ENCODE results near the gene KRT2.

KRT2 gene

DNA sequence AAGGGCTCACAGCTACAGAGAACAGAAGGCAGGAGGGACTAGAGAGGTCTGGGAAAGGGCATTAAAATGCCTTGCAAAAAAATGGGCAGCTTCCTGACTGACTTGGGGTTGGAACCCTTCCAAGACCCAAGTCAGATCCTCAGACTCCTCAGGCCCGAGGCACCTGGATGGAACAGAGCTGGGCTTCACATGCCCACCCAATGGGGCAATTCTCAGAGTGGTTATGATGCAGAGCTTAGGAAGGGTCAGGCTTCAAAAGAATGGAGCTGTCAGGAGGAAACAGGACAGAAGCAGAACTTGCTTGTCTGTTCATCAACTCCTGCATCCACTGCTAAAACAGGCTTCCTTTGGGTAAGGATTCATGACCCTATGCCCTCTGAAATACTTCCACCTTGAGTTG, 37.9 kb upstream of the KRT2 start:
- no peaks in the 10 kb centered on the region for H3K9me3 ChIP-seq (ENCODE audit: insufficient read depth, low read length)
- H3K9ac ChIP-seq (ENCODE audit: insufficient read length, low read depth) = no peak overlapping the region
- peaks cover 4% of the 10 kb centered on the region for H3K4me1 ChIP-seq (ENCODE audit: insufficient read depth, insufficient read length)
- no peak overlapping the region for H3K4me3 ChIP-seq (ENCODE audit: insufficient read length, low read depth)
- H3K36me3 ChIP-seq (ENCODE audit: insufficient read depth, insufficient read length, low read length) = no peaks in the 10 kb centered on the region
- peaks cover 58% of the 10 kb centered on the region for H3K27me3 ChIP-seq (ENCODE audit: insufficient read depth, insufficient read length)
- DNase-seq (ENCODE audit: low read depth, low spot score) = no peak
- no peak for TF ChIP-seq ZNF274 (IDR thresholded peaks at IDR 0.05; ENCODE audit: low read depth, low read length)
- no peak for TF ChIP-seq YY1 (IDR thresholded peaks at IDR 0.05; ENCODE audit: insufficient read depth, insufficient read length)
- TF ChIP-seq SUZ12 (IDR thresholded peaks at IDR 0.05; ENCODE audit: extremely low read depth, insufficient read depth, insufficient read length) = no peak

DNA sequence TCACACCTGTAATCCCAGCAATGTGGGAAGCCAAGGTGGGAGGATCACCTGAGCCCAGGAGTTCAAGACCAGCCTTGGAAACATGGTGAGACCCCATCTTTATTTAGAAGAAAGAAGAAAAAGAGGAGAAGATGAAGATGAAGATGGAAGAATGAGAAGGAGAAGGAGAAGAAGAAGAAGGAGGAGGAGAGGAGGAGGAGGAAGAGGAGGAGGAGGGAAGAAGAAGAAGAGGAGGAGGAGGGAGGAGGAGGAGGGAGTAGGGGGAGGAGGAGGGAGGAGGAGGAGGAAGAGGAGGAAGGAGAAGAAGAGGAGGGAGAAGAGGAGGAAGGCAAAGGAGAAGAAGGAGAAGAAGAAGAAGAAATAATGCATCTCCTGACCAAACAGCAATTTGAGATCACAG, 37.2 kb upstream of the KRT2 start:
- peaks cover 58% of the 10 kb centered on the region for H3K27me3 ChIP-seq (ENCODE audit: insufficient read depth, insufficient read length)
- H3K36me3 ChIP-seq (ENCODE audit: insufficient read depth, insufficient read length, low read length) = no peaks in the 10 kb centered on the region
- no peak for TF ChIP-seq ZNF274 (IDR thresholded peaks at IDR 0.05; ENCODE audit: low read depth, low read length)
- TF ChIP-seq SUZ12 (IDR thresholded peaks at IDR 0.05; ENCODE audit: extremely low read depth, insufficient read depth, insufficient read length) = no peak
- TF ChIP-seq YY1 (IDR thresholded peaks at IDR 0.05; ENCODE audit: insufficient read depth, insufficient read length) = no peak
- H3K4me1 ChIP-seq (ENCODE audit: insufficient read depth, insufficient read length) = peaks cover 4% of the 10 kb centered on the region
- no peak for DNase-seq (ENCODE audit: low read depth, low spot score)
- H3K9me3 ChIP-seq (ENCODE audit: insufficient read depth, low read length) = no peaks in the 10 kb centered on the region
- H3K9ac ChIP-seq (ENCODE audit: insufficient read length, low read depth) = no peak overlapping the region
- no peak overlapping the region for H3K4me3 ChIP-seq (ENCODE audit: insufficient read length, low read depth)

DNA sequence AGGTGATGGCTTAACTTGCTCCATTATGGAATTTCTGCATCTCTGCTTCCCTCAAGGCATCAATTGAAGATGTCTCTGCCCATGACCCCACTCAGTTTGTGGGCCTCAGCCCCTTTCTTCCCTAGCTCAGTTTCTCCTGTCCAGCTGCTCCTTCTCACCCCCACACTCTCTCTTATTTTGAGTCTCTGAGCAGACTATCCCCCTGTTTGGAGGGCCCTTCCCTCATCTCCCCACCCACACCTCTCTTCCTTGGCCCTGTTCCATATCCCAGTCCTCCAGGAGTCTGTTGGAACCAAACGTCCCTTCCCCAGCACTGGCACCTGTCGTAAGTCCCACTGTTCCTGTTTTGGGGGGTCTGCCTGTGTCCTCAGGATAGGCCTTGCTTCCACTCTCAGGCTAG, 36.5 kb upstream of the KRT2 start:
- DNase-seq (ENCODE audit: low read depth, low spot score) = no peak
- H3K4me3 ChIP-seq (ENCODE audit: insufficient read length, low read depth) = no peak overlapping the region
- no peaks in the 10 kb centered on the region for H3K9me3 ChIP-seq (ENCODE audit: insufficient read depth, low read length)
- H3K27me3 ChIP-seq (ENCODE audit: insufficient read depth, insufficient read length) = peaks cover 61% of the 10 kb centered on the region
- H3K9ac ChIP-seq (ENCODE audit: insufficient read length, low read depth) = no peak overlapping the region
- no peaks in the 10 kb centered on the region for H3K36me3 ChIP-seq (ENCODE audit: insufficient read depth, insufficient read length, low read length)
- H3K4me1 ChIP-seq (ENCODE audit: insufficient read depth, insufficient read length) = peaks cover 4% of the 10 kb centered on the region
- TF ChIP-seq SUZ12 (IDR thresholded peaks at IDR 0.05; ENCODE audit: extremely low read depth, insufficient read depth, insufficient read length) (no peak), ZNF274 (IDR thresholded peaks at IDR 0.05; ENCODE audit: low read depth, low read length) (no peak), YY1 (IDR thresholded peaks at IDR 0.05; ENCODE audit: insufficient read depth, insufficient read length) (no peak)

DNA sequence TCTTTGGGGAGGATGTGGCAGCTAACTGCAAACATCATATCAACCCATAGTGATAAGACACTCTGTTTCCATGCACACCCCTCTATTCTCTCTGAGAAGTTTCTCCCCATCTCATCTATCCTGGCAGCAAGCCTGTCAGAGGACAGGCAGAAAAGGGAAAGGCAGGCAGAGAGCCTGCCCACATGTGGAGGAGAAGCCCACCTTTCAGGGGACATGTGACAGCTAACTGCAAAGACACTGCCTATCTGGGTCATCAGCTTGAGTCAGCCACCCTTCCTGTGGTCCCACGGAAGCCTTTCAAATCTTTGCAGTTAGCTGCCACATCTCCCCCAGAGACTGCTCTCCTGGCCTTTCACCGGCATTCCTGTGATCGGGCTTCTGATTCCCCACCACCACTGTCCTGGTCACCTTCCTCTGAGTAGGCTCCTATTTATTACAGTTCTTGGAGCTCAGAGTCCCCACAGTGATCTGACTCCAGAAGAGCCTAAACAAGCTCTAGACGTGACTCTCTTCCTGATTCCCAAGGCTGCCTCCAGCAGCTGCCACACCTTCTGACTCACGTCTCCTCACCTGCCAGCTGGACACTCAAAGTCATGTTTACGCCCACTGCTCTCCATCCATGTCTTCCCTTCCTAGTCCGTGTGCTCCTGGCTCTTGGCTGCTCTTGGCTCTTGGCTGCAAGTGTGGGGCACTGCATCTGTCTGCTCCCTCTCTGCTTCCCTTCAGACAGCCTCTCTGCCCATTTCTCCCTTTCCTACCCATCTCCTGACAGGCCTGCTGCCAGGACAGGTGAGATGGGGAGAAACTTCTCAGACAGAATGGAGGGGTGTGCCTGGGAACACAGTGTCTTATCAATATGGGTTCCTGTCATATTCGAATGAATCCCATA, 35.7 kb upstream of the KRT2 start:
- no peak for DNase-seq (ENCODE audit: low read depth, low spot score)
- no peaks in the 10 kb centered on the region for H3K36me3 ChIP-seq (ENCODE audit: insufficient read depth, insufficient read length, low read length)
- H3K9me3 ChIP-seq (ENCODE audit: insufficient read depth, low read length) = no peaks in the 10 kb centered on the region
- peaks cover 54% of the 10 kb centered on the region for H3K27me3 ChIP-seq (ENCODE audit: insufficient read depth, insufficient read length)
- peaks cover 4% of the 10 kb centered on the region for H3K4me1 ChIP-seq (ENCODE audit: insufficient read depth, insufficient read length)
- no peak overlapping the region for H3K4me3 ChIP-seq (ENCODE audit: insufficient read length, low read depth)
- H3K9ac ChIP-seq (ENCODE audit: insufficient read length, low read depth) = no peak overlapping the region
- TF ChIP-seq SUZ12 (IDR thresholded peaks at IDR 0.05; ENCODE audit: extremely low read depth, insufficient read depth, insufficient read length) (no peak), YY1 (IDR thresholded peaks at IDR 0.05; ENCODE audit: insufficient read depth, insufficient read length) (no peak), ZNF274 (IDR thresholded peaks at IDR 0.05; ENCODE audit: low read depth, low read length) (no peak)

DNA sequence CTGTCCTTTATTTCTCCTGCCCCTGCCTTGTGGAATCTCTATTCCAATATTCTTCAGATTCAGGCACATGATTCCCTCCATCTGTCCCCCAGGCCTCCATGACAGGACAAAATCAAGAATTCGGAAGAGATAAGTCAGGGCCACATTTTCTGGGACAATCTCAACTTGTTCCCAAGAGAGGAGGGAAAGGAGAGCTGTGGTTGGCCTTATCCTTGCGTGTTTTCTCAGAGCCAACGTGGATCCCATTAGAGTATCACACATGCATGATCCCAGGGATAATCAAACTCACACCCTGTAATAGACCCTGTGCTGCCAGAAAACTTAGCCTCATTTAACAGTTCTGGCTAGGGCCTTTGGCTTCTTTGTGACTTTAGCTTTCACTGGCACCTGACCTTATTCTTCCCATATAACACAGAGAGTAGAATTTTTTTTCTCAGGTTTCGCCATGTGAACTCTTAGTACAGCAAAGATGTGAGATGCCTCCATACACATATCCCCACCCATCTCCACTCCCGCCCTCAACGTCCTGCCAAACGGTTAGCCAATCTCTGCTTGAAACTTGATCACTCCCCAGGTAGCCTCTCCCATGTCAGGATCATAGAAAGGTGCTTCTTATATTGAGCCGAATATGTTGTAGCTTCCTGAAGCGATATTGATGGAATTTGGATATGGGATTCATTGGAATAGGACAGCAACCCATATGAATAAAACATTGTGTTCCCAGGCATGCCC, 34.9 kb upstream of the KRT2 start:
- Histone ChIP-seq H3K36me3 (ENCODE audit: insufficient read depth, insufficient read length, low read length) (no peaks in the 10 kb centered on the region), H3K4me1 (ENCODE audit: insufficient read depth, insufficient read length) (no peaks in the 10 kb centered on the region), H3K4me3 (ENCODE audit: insufficient read length, low read depth) (no peak overlapping the region), H3K27me3 (ENCODE audit: insufficient read depth, insufficient read length) (peaks cover 46% of the 10 kb centered on the region), H3K9ac (ENCODE audit: insufficient read length, low read depth) (no peak overlapping the region), H3K9me3 (ENCODE audit: insufficient read depth, low read length) (no peaks in the 10 kb centered on the region)
- no peak for DNase-seq (ENCODE audit: low read depth, low spot score)
- TF ChIP-seq ZNF274 (IDR thresholded peaks at IDR 0.05; ENCODE audit: low read depth, low read length) (no peak), YY1 (IDR thresholded peaks at IDR 0.05; ENCODE audit: insufficient read depth, insufficient read length) (no peak), SUZ12 (IDR thresholded peaks at IDR 0.05; ENCODE audit: extremely low read depth, insufficient read depth, insufficient read length) (no peak)

DNA sequence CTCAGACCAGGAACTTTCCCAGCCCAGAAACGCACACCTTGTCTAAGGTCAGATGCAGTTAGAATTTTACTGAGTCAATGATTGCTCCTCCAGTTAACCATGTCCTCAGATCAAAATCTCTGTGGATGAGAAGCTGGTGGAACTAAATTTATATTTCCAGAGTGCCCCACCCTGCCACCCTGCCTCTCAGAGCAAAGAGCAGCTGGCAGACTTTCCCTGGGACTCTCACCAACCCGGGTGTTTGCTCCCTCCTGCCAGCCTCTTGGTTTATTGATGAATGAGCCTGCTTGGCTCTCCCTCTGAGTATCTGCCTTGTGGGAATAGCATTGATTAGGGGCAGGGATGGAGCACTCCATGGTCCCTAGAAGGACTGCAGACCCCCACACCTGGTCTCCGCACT, 34.1 kb upstream of the KRT2 start:
- H3K9me3 ChIP-seq (ENCODE audit: insufficient read depth, low read length) = no peaks in the 10 kb centered on the region
- no peaks in the 10 kb centered on the region for H3K4me1 ChIP-seq (ENCODE audit: insufficient read depth, insufficient read length)
- H3K4me3 ChIP-seq (ENCODE audit: insufficient read length, low read depth) = no peak overlapping the region
- no peaks in the 10 kb centered on the region for H3K36me3 ChIP-seq (ENCODE audit: insufficient read depth, insufficient read length, low read length)
- no peak overlapping the region for H3K9ac ChIP-seq (ENCODE audit: insufficient read length, low read depth)
- H3K27me3 ChIP-seq (ENCODE audit: insufficient read depth, insufficient read length) = peaks cover 37% of the 10 kb centered on the region
- DNase-seq (ENCODE audit: low read depth, low spot score) = no peak
- TF ChIP-seq ZNF274 (IDR thresholded peaks at IDR 0.05; ENCODE audit: low read depth, low read length) (no peak), SUZ12 (IDR thresholded peaks at IDR 0.05; ENCODE audit: extremely low read depth, insufficient read depth, insufficient read length) (no peak), YY1 (IDR thresholded peaks at IDR 0.05; ENCODE audit: insufficient read depth, insufficient read length) (no peak)

DNA sequence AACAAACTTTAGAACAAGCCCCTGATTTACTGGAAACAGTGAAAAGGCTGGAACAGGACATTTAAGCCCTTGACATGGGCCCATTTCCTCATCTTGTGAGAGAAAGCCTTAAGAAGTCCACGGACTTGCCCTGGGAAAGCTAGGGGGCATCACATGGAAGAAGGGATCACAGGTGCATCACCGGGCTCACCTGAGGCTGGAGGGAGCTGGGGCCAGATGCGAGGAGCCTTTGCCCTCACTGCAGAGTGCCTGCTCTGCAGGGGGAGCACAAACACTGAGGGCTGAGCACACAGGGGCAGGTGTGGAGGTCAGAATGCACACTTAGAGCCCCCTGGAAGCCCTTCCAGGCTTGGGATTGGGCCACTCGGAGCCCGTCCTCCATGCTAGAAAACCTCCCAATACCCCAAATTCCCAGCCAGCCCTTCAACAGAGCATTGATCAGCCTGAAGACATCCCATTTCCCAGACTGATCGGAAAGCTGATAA, 33.4 kb upstream of the KRT2 start:
- no peaks in the 10 kb centered on the region for H3K9me3 ChIP-seq (ENCODE audit: insufficient read depth, low read length)
- H3K4me1 ChIP-seq (ENCODE audit: insufficient read depth, insufficient read length) = no peaks in the 10 kb centered on the region
- no peak overlapping the region for H3K9ac ChIP-seq (ENCODE audit: insufficient read length, low read depth)
- no peak overlapping the region for H3K4me3 ChIP-seq (ENCODE audit: insufficient read length, low read depth)
- no peak for TF ChIP-seq ZNF274 (IDR thresholded peaks at IDR 0.05; ENCODE audit: low read depth, low read length)
- no peak for TF ChIP-seq SUZ12 (IDR thresholded peaks at IDR 0.05; ENCODE audit: extremely low read depth, insufficient read depth, insufficient read length)
- TF ChIP-seq YY1 (IDR thresholded peaks at IDR 0.05; ENCODE audit: insufficient read depth, insufficient read length) = no peak
- DNase-seq (ENCODE audit: low read depth, low spot score) = no peak
- H3K27me3 ChIP-seq (ENCODE audit: insufficient read depth, insufficient read length) = peaks cover 31% of the 10 kb centered on the region
- no peaks in the 10 kb centered on the region for H3K36me3 ChIP-seq (ENCODE audit: insufficient read depth, insufficient read length, low read length)
